ENCODE results near the gene HCFC1.

DNA sequence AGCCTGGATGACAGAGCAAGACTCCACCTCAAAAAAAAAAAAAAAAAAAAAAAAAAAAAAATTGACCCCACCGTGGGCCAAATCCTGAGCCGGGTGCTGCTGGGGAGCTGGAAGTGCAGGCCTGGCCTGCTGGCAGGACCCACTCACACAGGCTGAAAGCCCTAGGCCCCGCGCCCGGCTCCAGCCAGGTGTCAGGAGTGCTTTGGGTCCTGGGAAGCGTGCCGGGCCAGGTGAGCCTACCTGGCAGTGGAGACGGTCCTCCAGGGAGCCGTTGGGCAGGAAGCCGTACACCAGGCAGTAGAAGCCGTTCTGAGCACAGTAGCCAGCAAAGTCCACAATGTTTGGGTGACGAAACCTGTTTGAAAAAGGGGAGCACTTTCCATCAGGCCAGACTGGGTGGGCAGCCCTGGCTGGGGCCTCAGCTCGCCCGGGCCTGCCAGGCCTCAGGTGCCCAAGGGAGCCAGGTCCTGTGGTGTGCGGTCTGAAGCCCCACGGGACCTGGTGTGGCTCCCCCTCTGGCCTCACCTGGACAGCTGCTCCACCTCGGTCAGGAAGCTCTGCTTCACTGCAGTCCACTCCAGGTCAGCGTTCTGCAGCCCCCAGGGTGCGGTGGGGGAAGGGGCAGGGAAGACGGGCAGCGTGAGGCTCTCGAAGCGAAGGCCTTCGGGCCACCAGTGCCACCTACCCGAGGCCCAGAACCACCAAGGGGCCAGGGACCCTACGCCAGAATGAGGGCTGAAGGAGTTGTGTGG lies 46.3 kb upstream of the HCFC1 start:
- TF ChIP-seq, protein P1, sequence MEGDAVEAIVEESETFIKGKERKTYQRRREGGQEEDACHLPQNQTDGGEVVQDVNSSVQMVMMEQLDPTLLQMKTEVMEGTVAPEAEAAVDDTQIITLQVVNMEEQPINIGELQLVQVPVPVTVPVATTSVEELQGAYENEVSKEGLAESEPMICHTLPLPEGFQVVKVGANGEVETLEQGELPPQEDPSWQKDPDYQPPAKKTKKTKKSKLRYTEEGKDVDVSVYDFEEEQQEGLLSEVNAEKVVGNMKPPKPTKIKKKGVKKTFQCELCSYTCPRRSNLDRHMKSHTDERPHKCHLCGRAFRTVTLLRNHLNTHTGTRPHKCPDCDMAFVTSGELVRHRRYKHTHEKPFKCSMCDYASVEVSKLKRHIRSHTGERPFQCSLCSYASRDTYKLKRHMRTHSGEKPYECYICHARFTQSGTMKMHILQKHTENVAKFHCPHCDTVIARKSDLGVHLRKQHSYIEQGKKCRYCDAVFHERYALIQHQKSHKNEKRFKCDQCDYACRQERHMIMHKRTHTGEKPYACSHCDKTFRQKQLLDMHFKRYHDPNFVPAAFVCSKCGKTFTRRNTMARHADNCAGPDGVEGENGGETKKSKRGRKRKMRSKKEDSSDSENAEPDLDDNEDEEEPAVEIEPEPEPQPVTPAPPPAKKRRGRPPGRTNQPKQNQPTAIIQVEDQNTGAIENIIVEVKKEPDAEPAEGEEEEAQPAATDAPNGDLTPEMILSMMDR (conservative IDR thresholded peaks at IDR 0.05; ENCODE audit: low read depth, low read length): no peak
- no peak for TF ChIP-seq EZH2 (IDR thresholded peaks at IDR 0.05; ENCODE audit: borderline replicate concordance, low read depth, low read length, poor library complexity, severe bottlenecking)
